A673 (cell line): ENCODE results near the gene TTYH3.

Source experiments
- EZH2 ChIP-seq: fragments of 200-600 bp; sonication (generic); IDR thresholded peaks from 2 replicates; pipeline ENCODE4 v1.6.1; 2017; ENCODE audit warnings: borderline replicate concordance, low read depth, mild to moderate bottlenecking, mixed read lengths, antibody characterized with exemption, low read length; ENCODE audit not compliant: poor library complexity, severe bottlenecking
- TF ChIP-seq, protein P1 (sequence below): fragments of 300-800, 200-600 bp; sonication (generic); conservative IDR thresholded peaks from 2 replicates; pipeline ENCODE4 v1.5.1; 2017; ENCODE audit warnings: low read depth, mild to moderate bottlenecking, antibody characterized with exemption, low read length, moderate library complexity, mixed read lengths

- TF ChIP-seq, protein P1, sequence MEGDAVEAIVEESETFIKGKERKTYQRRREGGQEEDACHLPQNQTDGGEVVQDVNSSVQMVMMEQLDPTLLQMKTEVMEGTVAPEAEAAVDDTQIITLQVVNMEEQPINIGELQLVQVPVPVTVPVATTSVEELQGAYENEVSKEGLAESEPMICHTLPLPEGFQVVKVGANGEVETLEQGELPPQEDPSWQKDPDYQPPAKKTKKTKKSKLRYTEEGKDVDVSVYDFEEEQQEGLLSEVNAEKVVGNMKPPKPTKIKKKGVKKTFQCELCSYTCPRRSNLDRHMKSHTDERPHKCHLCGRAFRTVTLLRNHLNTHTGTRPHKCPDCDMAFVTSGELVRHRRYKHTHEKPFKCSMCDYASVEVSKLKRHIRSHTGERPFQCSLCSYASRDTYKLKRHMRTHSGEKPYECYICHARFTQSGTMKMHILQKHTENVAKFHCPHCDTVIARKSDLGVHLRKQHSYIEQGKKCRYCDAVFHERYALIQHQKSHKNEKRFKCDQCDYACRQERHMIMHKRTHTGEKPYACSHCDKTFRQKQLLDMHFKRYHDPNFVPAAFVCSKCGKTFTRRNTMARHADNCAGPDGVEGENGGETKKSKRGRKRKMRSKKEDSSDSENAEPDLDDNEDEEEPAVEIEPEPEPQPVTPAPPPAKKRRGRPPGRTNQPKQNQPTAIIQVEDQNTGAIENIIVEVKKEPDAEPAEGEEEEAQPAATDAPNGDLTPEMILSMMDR, result no peak
- TF ChIP-seq EZH2, result no peak
Measured at GRCh38 chr7:2689343-2689847, 57.6 kb downstream of the TTYH3 start.
